GM21576 (cell line): Measurements from ENCODE around the gene PRPF19.

ENCODE experiments used
- ATAC-seq: cut with Tn5 transposase; IDR thresholded peaks from one replicate; pipeline ENCODE4 v1.9.1; 2021; ENCODE audit warnings: mild to moderate bottlenecking, moderate library complexity; ENCODE audit not compliant: unreplicated experiment

PRPF19 gene

GRCh38 chr11:60876168-60876485 lies 30.3 kb downstream of the PRPF19 start:
- ATAC-seq = no peak

- no peak for ATAC-seq
These were observed 30.8 kb downstream of the PRPF19 start for GRCh38 chr11:60875366-60876167.

GRCh38 chr11:60874421-60875365 lies 31.7 kb downstream of the PRPF19 start:
- ATAC-seq = no peak

GRCh38 chr11:60873533-60873932 lies 32.9 kb downstream of the PRPF19 start:
- ATAC-seq = no peak

GRCh38 chr11:60872961-60873524 lies 33.3 kb downstream of the PRPF19 start:
- no peak for ATAC-seq

GRCh38 chr11:60872124-60872960 lies 34.0 kb downstream of the PRPF19 start:
- ATAC-seq = no peak

GRCh38 chr11:60871378-60872061 lies 34.9 kb downstream of the PRPF19 start:
- no peak for ATAC-seq

GRCh38 chr11:60870733-60871377 lies 35.5 kb downstream of the PRPF19 start:
- ATAC-seq = no peak

- no peak for ATAC-seq
These were observed 36.1 kb downstream of the PRPF19 start for GRCh38 chr11:60870276-60870675.

GRCh38 chr11:60869451-60869825 lies 36.9 kb downstream of the PRPF19 start:
- no peak for ATAC-seq

- no peak for ATAC-seq
These were observed 37.5 kb downstream of the PRPF19 start for GRCh38 chr11:60868682-60869450.

GRCh38 chr11:60867871-60868681 lies 38.3 kb downstream of the PRPF19 start:
- ATAC-seq = no peak

GRCh38 chr11:60866911-60867870 lies 39.2 kb downstream of the PRPF19 start, which contains the start of gene ZP1:
ZP1 (plus strand) TSS chr11:60867542; CDS start chr11:60867562, 20 bp downstream.
- ATAC-seq = no peak

GRCh38 chr11:60864856-60865513 lies 41.4 kb downstream of the PRPF19 start:
- ATAC-seq = no peak

GRCh38 chr11:60863550-60864521 lies 42.5 kb downstream of the PRPF19 start:
- ATAC-seq = no peak
